PC-9 (cell line): Measurements from ENCODE around the gene DLX4. TPM values are rescaled to one million over a fixed set of nuclear protein-coding genes. Genes with fewer than 3 reads are reported as not detected.

ENCODE experiments used
- BruUV-seq: library from RNA; stranded (reverse); fragments of 400-500 nt; replicated peaks from 2 replicates; lab custom pipeline; 2021; lab: Mats Ljungman, UMichigan
- CTCF ChIA-PET: fragments of 300-600 bp; sonication (Branson Sonifier 250); formaldehyde crosslinking; loops from one replicate; lab custom pipeline; 2022; ENCODE audit warnings: antibody characterized with exemption; lab: Charles Lee
- POLR2A ChIA-PET: fragments of 300-600 bp; sonication (Branson Sonifier 250); formaldehyde crosslinking; loops from one replicate; lab custom pipeline; 2022; ENCODE audit warnings: antibody characterized with exemption; ENCODE audit not compliant: unreplicated experiment; lab: Charles Lee
- DNase-seq, 2 experiments: peaks; one replicate each; pipeline versions ENCODE4 v3.0.0 to v3.0.0-alpha.2; 2015 to 2022; ENCODE audit warnings: mixed read lengths in 1 of 2
- H2AFZ ChIP-seq: fragments of 200-600 bp; sonication (generic); 2 replicates; pipeline ENCODE4 v1.8.1; 2017; ENCODE audit warnings: antibody characterized with exemption
- H3F3A ChIP-seq: fragments of 200-600 bp; sonication (generic); 2 replicates; pipeline ENCODE4 v1.8.1; 2017; ENCODE audit warnings: antibody characterized with exemption, mild to moderate bottlenecking, low read depth; ENCODE audit not compliant: insufficient read depth
- H3K27ac ChIP-seq: fragments of 200-600 bp; sonication (generic); 2 replicates; pipeline ENCODE4 v1.6.1; 2016; ENCODE audit warnings: mixed run types
- H3K27me3 ChIP-seq: fragments of 200-600 bp; sonication (generic); 2 replicates; pipeline ENCODE4 v1.6.1; 2016; ENCODE audit warnings: low read depth, mixed run types; ENCODE audit not compliant: insufficient read depth
- H3K36me3 ChIP-seq: fragments of 200-600 bp; sonication (generic); 2 replicates; pipeline ENCODE4 v1.6.1; 2016; ENCODE audit warnings: low read depth, mixed run types
- H3K4me1 ChIP-seq: fragments of 200-600 bp; sonication (generic); replicated peaks from 2 replicates; pipeline ENCODE4 v1.6.1; 2016; ENCODE audit warnings: mixed run types; ENCODE audit not compliant: insufficient read depth
- H3K4me2 ChIP-seq: fragments of 200-600 bp; sonication (generic); 2 replicates; pipeline ENCODE4 v1.6.1; 2017; ENCODE audit warnings: mixed run types
- H3K4me3 ChIP-seq: fragments of 200-600 bp; sonication (generic); 2 replicates; pipeline ENCODE4 v1.6.1; 2016; ENCODE audit warnings: mixed run types
- H3K79me2 ChIP-seq: fragments of 200-600 bp; sonication (generic); 2 replicates; pipeline ENCODE4 v1.6.1; 2017; ENCODE audit warnings: low read depth, mixed run types
- H3K9me2 ChIP-seq: fragments of 200-600 bp; sonication (generic); 2 replicates; pipeline ENCODE4 v1.8.1; 2017; ENCODE audit warnings: mild to moderate bottlenecking; ENCODE audit not compliant: insufficient read depth
- H3K9me3 ChIP-seq: fragments of 200-600 bp; sonication (generic); 2 replicates; pipeline ENCODE4 v1.8.1; 2016; ENCODE audit warnings: low read depth; ENCODE audit not compliant: insufficient read depth
- H4K20me1 ChIP-seq: fragments of 200-600 bp; sonication (generic); 2 replicates; pipeline ENCODE4 v1.8.1; 2017; ENCODE audit not compliant: insufficient read depth
- CTCF ChIP-seq: fragments of 200-600 bp; sonication (generic); conservative IDR thresholded peaks from 2 replicates; pipeline ENCODE4 v1.6.1; 2017; ENCODE audit warnings: mixed run types, antibody characterized with exemption, mild to moderate bottlenecking, moderate library complexity
- EZH2 ChIP-seq: fragments of 200-600 bp; sonication (generic); IDR thresholded peaks from 2 replicates; pipeline ENCODE4 v1.8.0; 2017; ENCODE audit warnings: antibody characterized with exemption, low read depth
- intact Hi-C: fragments of 100-400 bp; cut with micrococcal nuclease; formaldehyde crosslinking; loops from one replicate; pipeline ENCODE4 v1.10.0; 2022; ENCODE audit not compliant: unreplicated experiment
- total RNA-seq: library from RNA; stranded (reverse); gene quantifications from 2 replicates; pipeline ENCODE4 v1.2.3, GENCODE V29; 2021

Gene DLX4
- total RNA-seq, 1 experiment from 2014 or later, result 8.8 TPM

- H2AFZ ChIP-seq, result no peak overlapping the region
- BruUV-seq, result no TSS peak
- peaks cover 34% of the 10 kb centered on the region for H3K27me3 ChIP-seq
- DNase-seq, result no peak
- no peaks in the 10 kb centered on the region for H3K4me1 ChIP-seq
- no peak overlapping the region for H3K4me3 ChIP-seq
- H3K36me3 ChIP-seq, result no peaks in the 10 kb centered on the region
- CTCF ChIA-PET, result interaction anchor here (0.7 kb wide), 1 partner anchor 11 kb away, joined by 3 read pairs; no protein-coding TSS in a partner anchor
- TF ChIP-seq EZH2 (no peak), CTCF (no peak)
- H3K9me2 ChIP-seq, result no peaks in the 10 kb centered on the region
- H3K4me2 ChIP-seq, result no peak overlapping the region
- H3K9me3 ChIP-seq, result no peaks in the 10 kb centered on the region
- no peaks in the 10 kb centered on the region for H3K79me2 ChIP-seq
- H3F3A ChIP-seq, result no peaks in the 10 kb centered on the region
- no peaks in the 10 kb centered on the region for H4K20me1 ChIP-seq
- intact Hi-C loops, result no loop called here
- no peak overlapping the region for H3K27ac ChIP-seq
- POLR2A ChIA-PET, result no interaction called here
Observed at GRCh38 chr17:49946208-49946607, 22.8 kb upstream of the DLX4 start.

GRCh38 chr17:49946964-49947584, 21.9 kb upstream of the DLX4 start:
- Histone ChIP-seq H3K9me2 (no peaks in the 10 kb centered on the region), H3K79me2 (no peaks in the 10 kb centered on the region), H4K20me1 (no peaks in the 10 kb centered on the region), H3F3A (no peaks in the 10 kb centered on the region), H3K27ac (no peak overlapping the region), H3K9me3 (no peaks in the 10 kb centered on the region), H3K27me3 (peaks cover 31% of the 10 kb centered on the region), H3K4me2 (no peak overlapping the region), H3K36me3 (no peaks in the 10 kb centered on the region), H3K4me1 (no peaks in the 10 kb centered on the region), H3K4me3 (no peak overlapping the region), H2AFZ (no peak overlapping the region)
- no TSS peak for BruUV-seq
- CTCF ChIA-PET, result no interaction called here
- POLR2A ChIA-PET, result no interaction called here
- no peak for TF ChIP-seq CTCF
- TF ChIP-seq EZH2, result no peak
- no peak for DNase-seq
- intact Hi-C loops, result no loop called here

GRCh38 chr17:49949634-49950033, 19.4 kb upstream of the DLX4 start:
- Histone ChIP-seq H4K20me1 (no peaks in the 10 kb centered on the region), H3K4me3 (no peak overlapping the region), H2AFZ (no peak overlapping the region), H3K36me3 (no peaks in the 10 kb centered on the region), H3K27ac (no peak overlapping the region), H3K4me2 (no peak overlapping the region), H3K27me3 (peaks cover 10% of the 10 kb centered on the region; the same call in 1 of the 2 replicates), H3K79me2 (no peaks in the 10 kb centered on the region), H3K4me1 (no peaks in the 10 kb centered on the region), H3K9me3 (no peaks in the 10 kb centered on the region), H3K9me2 (no peaks in the 10 kb centered on the region), H3F3A (no peaks in the 10 kb centered on the region)
- DNase-seq, result no peak
- POLR2A ChIA-PET, result no interaction called here
- CTCF ChIA-PET, result no interaction called here
- TF ChIP-seq EZH2 (no peak), CTCF (no peak)
- BruUV-seq, result no TSS peak
- intact Hi-C loops, result no loop called here
